Measurements from ENCODE around the gene TSC22D2. TPM values are rescaled to one million over a fixed set of nuclear protein-coding genes. Genes with fewer than 3 reads are reported as not detected.

Gene TSC22D2
- total and polyA plus RNA-seq, 2 donors (not counting 3 experiments of a cell fraction or from before 2014, with no cell fraction given): 7.6 to 43.9 TPM

- no peaks in the 10 kb centered on the region for H4K20me1 ChIP-seq (replicated peaks; ENCODE audit: control insufficient read depth, extremely low read depth, insufficient read depth, low read length)
- CTCF ChIA-PET: interaction anchor here (0.6 to 0.9 kb wide), 2 partner anchors 24 to 760 kb away, joined by 3 to 4 read pairs; no protein-coding TSS in a partner anchor
- no peaks in the 10 kb centered on the region for H3K9me3 ChIP-seq (replicated peaks; ENCODE audit: control insufficient read depth, insufficient read depth, low read length)
- no TSS peak for BruUV-seq (replicated peaks)
- H3K4me2 ChIP-seq (ENCODE audit: insufficient read depth, low read length): no peak overlapping the region
- no peaks in the 10 kb centered on the region for H3K4me1 ChIP-seq (ENCODE audit: control insufficient read depth, extremely low read depth, insufficient read depth, low read length)
- TF ChIP-seq JUN (IDR thresholded peaks at IDR 0.05; ENCODE audit: borderline replicate concordance, insufficient read depth, insufficient read length, low read depth) (no peak), EZH2 (IDR thresholded peaks at IDR 0.05; ENCODE audit: borderline replicate concordance, low read depth, low read length, severe bottlenecking) (no peak), MYC (IDR thresholded peaks at IDR 0.05; ENCODE audit: low read depth, low read length) (no peak), GATA2 (IDR thresholded peaks at IDR 0.05; ENCODE audit: insufficient read depth, insufficient read length, low read depth, low read length) (no peak), MAX (IDR thresholded peaks at IDR 0.05; ENCODE audit: insufficient read depth, insufficient read length) (no peak), POLR2AphosphoS5 (IDR thresholded peaks at IDR 0.05; ENCODE audit: insufficient read depth, low read depth, low read length) (no peak), FOS (IDR thresholded peaks at IDR 0.05; ENCODE audit: borderline replicate concordance, insufficient read depth, low read length) (no peak), POLR2A (IDR thresholded peaks at IDR 0.05; ENCODE audit: low read depth, low read length) (no peak)
- TF ChIP-seq, protein P1, sequence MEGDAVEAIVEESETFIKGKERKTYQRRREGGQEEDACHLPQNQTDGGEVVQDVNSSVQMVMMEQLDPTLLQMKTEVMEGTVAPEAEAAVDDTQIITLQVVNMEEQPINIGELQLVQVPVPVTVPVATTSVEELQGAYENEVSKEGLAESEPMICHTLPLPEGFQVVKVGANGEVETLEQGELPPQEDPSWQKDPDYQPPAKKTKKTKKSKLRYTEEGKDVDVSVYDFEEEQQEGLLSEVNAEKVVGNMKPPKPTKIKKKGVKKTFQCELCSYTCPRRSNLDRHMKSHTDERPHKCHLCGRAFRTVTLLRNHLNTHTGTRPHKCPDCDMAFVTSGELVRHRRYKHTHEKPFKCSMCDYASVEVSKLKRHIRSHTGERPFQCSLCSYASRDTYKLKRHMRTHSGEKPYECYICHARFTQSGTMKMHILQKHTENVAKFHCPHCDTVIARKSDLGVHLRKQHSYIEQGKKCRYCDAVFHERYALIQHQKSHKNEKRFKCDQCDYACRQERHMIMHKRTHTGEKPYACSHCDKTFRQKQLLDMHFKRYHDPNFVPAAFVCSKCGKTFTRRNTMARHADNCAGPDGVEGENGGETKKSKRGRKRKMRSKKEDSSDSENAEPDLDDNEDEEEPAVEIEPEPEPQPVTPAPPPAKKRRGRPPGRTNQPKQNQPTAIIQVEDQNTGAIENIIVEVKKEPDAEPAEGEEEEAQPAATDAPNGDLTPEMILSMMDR (IDR thresholded peaks at IDR 0.05; ENCODE audit: extremely low read depth in 1 of 2, insufficient read depth in 1 of 2, low read depth in 1 of 2, low read length in 2 of 2): no peak
- H3K36me3 ChIP-seq (ENCODE audit: control insufficient read depth in 2 of 2, extremely low read depth in 1 of 2, insufficient read depth in 2 of 2, low read length in 2 of 2): no peaks in the 10 kb centered on the region
- dilution Hi-C loops (cut with MboI; ENCODE audit: extremely low pct_ligation_motif_present, low sequenced_read_pairs): no loop called here
- no peak overlapping the region for H2AFZ ChIP-seq (ENCODE audit: low read depth, low read length)
- FAIRE-seq (no peak), DNase-seq (ENCODE audit: low read depth, low spot score) (no peak)
- H3K27ac ChIP-seq (ENCODE audit: insufficient read depth, low read depth, low read length): no peak overlapping the region
- H3K27me3 ChIP-seq (ENCODE audit: control insufficient read depth in 2 of 2, insufficient read depth in 2 of 2, low read length in 2 of 2): no peaks in the 10 kb centered on the region
- POLR2A ChIA-PET: no interaction called here
- H3K79me2 ChIP-seq (ENCODE audit: control insufficient read depth, insufficient read depth, low read length): no peaks in the 10 kb centered on the region
- H3K9ac ChIP-seq (replicated peaks; ENCODE audit: extremely low read depth, insufficient read depth, low read length): no peak overlapping the region
- intact Hi-C loops (cut with micrococcal nuclease): no loop called here
- no peak overlapping the region for H3K4me3 ChIP-seq (replicated peaks in 1 of 3; ENCODE audit: insufficient read depth in 1 of 3, low read depth in 1 of 3, low read length in 3 of 3)
- no peaks in the 10 kb centered on the region for H3K9me1 ChIP-seq (replicated peaks; ENCODE audit: control insufficient read depth, extremely low read depth, insufficient read depth, low read length)
Observed at GRCh38 chr3:150515210-150515609, 107.1 kb downstream of the TSC22D2 start.

Other genes starting within 250 kb of the TSC22D2 start
- gene SERP1, start 138.2 kb downstream of the TSC22D2 start, total RNA-seq: 81.7 and 82.0 TPM in 2 replicates
- gene SERP1, start 138.2 kb downstream of the TSC22D2 start, polyA plus RNA-seq: 103 and 135 TPM in 2 replicates
- gene EIF2A, start 138.5 kb downstream of the TSC22D2 start, total RNA-seq: 97.6 and 104 TPM in 2 replicates
- 55.3 and 85.2 TPM in 2 replicates for gene EIF2A, start 138.5 kb downstream of the TSC22D2 start, polyA plus RNA-seq
- 89.2 and 103 TPM in 2 replicates for gene SELENOT, start 195.0 kb downstream of the TSC22D2 start, total RNA-seq
- gene SELENOT, start 195.0 kb downstream of the TSC22D2 start, polyA plus RNA-seq: 299 and 328 TPM in 2 replicates

Data from endothelial cell of umbilical vein (primary cell).